ENCODE measurements around the gene ZNF273.

DNA sequence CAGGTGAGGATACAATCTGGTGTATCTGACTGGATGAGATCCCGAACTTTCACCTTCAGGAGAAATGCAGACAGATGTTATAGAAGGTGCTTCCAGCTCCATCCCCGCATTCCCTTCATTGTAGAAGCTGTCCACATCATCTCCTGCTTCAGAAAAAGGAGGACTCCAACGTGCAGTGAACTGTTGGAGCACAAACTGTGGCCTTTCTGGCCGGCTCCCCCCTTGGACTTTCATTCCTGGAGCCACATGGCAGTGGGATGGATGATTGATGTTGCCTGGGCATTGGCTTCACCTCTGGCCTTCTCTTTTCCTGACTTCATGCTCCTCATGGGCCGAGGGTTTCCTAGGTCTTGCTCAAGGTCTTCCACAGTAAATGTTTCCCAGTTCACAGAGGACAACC lies 29.6 kb upstream of the ZNF273 start:
- TF ChIP-seq, protein P1, sequence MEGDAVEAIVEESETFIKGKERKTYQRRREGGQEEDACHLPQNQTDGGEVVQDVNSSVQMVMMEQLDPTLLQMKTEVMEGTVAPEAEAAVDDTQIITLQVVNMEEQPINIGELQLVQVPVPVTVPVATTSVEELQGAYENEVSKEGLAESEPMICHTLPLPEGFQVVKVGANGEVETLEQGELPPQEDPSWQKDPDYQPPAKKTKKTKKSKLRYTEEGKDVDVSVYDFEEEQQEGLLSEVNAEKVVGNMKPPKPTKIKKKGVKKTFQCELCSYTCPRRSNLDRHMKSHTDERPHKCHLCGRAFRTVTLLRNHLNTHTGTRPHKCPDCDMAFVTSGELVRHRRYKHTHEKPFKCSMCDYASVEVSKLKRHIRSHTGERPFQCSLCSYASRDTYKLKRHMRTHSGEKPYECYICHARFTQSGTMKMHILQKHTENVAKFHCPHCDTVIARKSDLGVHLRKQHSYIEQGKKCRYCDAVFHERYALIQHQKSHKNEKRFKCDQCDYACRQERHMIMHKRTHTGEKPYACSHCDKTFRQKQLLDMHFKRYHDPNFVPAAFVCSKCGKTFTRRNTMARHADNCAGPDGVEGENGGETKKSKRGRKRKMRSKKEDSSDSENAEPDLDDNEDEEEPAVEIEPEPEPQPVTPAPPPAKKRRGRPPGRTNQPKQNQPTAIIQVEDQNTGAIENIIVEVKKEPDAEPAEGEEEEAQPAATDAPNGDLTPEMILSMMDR (optimal IDR thresholded peaks at IDR 0.05 in 1 of 3, IDR thresholded peaks at IDR 0.05 in 1 of 3, conservative IDR thresholded peaks at IDR 0.05 in 1 of 3; ENCODE audit: extremely low read depth in 1 of 3, insufficient read depth in 2 of 3, low read length in 3 of 3) = no peak
- TF ChIP-seq EZH2 (IDR thresholded peaks at IDR 0.05; ENCODE audit: low read length) = no peak
